Peyer's patch (tissue), 4 donors: Measurements from ENCODE around the gene SWT1. TPM values are rescaled to one million over a fixed set of nuclear protein-coding genes. Genes with fewer than 3 reads are reported as not detected.
"Not testable (repeated sequence)": the region's sequence is repeated elsewhere in the genome, so short reads cannot be mapped to it uniquely, and the experiment has no call there.

Source experiments
- DNase-seq, 3 donors: peaks; one replicate each; pipeline ENCODE4 v3.0.0-alpha.2; 2017 to 2019
- H3K27ac ChIP-seq, 4 donors: fragments of 200-600 bp; sonication (generic); one replicate each; pipeline ENCODE4 v1.5.1; 2016 to 2019
- H3K27me3 ChIP-seq, 2 donors: fragments of 200-600 bp; sonication (generic); one replicate each; pipeline ENCODE4 v1.5.1; 2019
- H3K36me3 ChIP-seq, 3 donors: fragments of 200-600 bp; sonication (generic); one replicate each; pipeline ENCODE4 v1.5.1; 2016 to 2019
- H3K4me1 ChIP-seq, 4 donors: fragments of 200-600 bp; sonication (generic); one replicate each; pipeline ENCODE4 v1.5.1; 2016 to 2019
- H3K4me3 ChIP-seq, 4 donors: fragments of 200-600 bp; sonication (generic); 1 replicate in 3 of 4; 2 replicates in 1 of 4; pipeline ENCODE4 v1.5.1; 2016 to 2019; ENCODE audit warnings: mild to moderate bottlenecking in 1 of 4
- H3K9me3 ChIP-seq, 4 donors: fragments of 200-600 bp; sonication (generic); one replicate each; pipeline ENCODE4 v1.5.1; 2016 to 2019; ENCODE audit warnings: mild to moderate bottlenecking in 1 of 4
- POLR2A ChIP-seq, 2 donors: fragments of 450-650 bp; IDR thresholded peaks; one replicate each; pipeline ENCODE4 v1.5.1; 2017; ENCODE audit warnings: antibody characterized with exemption in 2 of 2, mild to moderate bottlenecking in 2 of 2, moderate library complexity in 2 of 2
- total RNA-seq, 4 donors: library from RNA; depleted of rRNA; stranded (reverse); fragments of >200 nt; gene quantifications; one replicate each; pipeline ENCODE4 v1.1.0, GENCODE V29; 2016
- TF ChIP-seq, protein P1 (sequence below), 6 experiments: fragments of 450-650 bp in 4 of 6; fragments of 200-600 bp in 2 of 6; sonication (generic) in 1 of 6; IDR thresholded peaks; one replicate each; pipeline ENCODE4 v1.5.1; 2017 to 2019; ENCODE audit warnings: antibody characterized with exemption in 6 of 6, mild to moderate bottlenecking in 3 of 6, moderate library complexity in 1 of 6

Gene SWT1
- total RNA-seq, 4 donors from 2014 or later = 6.0 to 21.5 (median 8.6) TPM

DNA sequence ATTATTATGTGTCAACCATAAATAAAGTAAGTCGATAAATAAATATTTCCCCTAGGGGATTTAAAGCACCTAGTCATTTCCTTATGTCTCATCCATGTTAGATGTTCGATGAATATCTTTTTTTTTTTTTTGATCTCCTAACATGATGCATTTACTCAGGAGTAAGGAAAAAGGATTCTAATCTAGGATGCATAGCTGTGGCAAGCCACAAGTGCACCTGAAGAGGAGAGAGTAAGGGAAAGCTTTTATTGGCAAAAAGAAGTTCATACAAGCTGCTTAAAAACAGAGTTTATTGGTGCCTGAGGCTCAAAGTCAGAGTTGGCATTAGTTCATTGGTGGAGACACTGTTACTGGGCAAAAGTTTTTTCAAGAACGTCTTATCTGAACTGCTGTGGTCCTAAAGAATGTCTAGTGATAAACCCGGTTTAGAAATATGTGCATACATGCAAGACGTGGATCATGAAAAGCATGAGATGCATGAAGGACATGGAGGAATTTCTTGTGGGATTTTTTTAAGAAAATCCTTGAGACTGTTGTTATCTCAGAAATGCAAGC lies 51.7 kb downstream of the SWT1 start:
- H3K27ac ChIP-seq = no peak overlapping the region
- DNase-seq = no peak
- no peak overlapping the region for H3K4me3 ChIP-seq
- H3K27me3 ChIP-seq = no peaks in the 10 kb centered on the region
- no peaks in the 10 kb centered on the region for H3K9me3 ChIP-seq
- H3K36me3 ChIP-seq = peaks cover 0 to 6% (median 0%) of the 10 kb centered on the region in 3 donors
- no peak for TF ChIP-seq POLR2A (IDR thresholded peaks at IDR 0.05)
- TF ChIP-seq, protein P1, sequence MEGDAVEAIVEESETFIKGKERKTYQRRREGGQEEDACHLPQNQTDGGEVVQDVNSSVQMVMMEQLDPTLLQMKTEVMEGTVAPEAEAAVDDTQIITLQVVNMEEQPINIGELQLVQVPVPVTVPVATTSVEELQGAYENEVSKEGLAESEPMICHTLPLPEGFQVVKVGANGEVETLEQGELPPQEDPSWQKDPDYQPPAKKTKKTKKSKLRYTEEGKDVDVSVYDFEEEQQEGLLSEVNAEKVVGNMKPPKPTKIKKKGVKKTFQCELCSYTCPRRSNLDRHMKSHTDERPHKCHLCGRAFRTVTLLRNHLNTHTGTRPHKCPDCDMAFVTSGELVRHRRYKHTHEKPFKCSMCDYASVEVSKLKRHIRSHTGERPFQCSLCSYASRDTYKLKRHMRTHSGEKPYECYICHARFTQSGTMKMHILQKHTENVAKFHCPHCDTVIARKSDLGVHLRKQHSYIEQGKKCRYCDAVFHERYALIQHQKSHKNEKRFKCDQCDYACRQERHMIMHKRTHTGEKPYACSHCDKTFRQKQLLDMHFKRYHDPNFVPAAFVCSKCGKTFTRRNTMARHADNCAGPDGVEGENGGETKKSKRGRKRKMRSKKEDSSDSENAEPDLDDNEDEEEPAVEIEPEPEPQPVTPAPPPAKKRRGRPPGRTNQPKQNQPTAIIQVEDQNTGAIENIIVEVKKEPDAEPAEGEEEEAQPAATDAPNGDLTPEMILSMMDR (IDR thresholded peaks at IDR 0.05) = no peak
- no peaks in the 10 kb centered on the region for H3K4me1 ChIP-seq

DNA sequence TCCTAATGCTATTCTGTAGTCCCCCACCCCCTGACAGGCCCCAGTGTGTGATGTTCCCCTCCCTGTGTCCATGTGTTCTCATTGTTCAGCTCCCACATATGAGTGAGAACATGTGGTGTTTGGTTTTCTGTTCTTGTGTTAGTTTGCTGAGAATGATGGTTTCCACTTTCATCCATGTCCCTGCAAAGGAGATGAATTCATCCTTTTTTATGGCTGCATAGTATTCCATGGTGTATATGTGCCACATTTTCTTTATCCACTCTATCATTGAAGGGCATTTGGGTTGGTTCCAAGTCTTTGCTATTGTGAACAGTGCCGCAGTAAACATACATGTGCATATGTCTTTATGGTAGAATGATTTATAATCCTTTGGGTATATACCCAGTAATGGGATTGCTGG lies 52.4 kb downstream of the SWT1 start:
- H3K9me3 ChIP-seq, H3K36me3 ChIP-seq, DNase-seq: not testable (repeated sequence)

DNA sequence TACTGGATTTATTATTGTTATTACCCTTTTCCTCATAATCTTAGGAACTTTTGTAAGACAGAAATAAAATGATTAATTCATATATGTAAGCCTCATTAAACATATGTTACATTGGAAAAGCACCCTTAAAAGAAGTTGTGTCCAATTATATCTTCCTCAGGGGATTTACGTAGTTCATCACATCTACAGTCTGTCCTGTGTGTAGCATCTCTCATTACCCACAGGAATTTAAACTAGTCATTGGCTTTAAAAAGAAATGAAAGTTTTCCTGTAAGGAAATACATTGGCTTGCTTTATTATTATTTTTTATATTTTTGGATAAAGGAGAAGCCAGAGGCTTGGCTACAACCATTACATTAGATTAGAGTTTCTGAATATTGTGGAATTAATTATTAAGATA lies 56.1 kb downstream of the SWT1 start:
- Histone ChIP-seq H3K27me3 (no peaks in the 10 kb centered on the region), H3K4me1 (no peaks in the 10 kb centered on the region), H3K4me3 (no peak overlapping the region), H3K9me3 (no peaks in the 10 kb centered on the region), H3K27ac (no peak overlapping the region), H3K36me3 (peaks cover 0 to 6% (median 0%) of the 10 kb centered on the region in 3 donors)
- no peak for TF ChIP-seq POLR2A (IDR thresholded peaks at IDR 0.05)
- TF ChIP-seq, protein P1 (IDR thresholded peaks at IDR 0.05) = no peak
- no peak for DNase-seq

More for the DNA sequence above, 52.4 kb downstream of the SWT1 start:
- not testable (repeated sequence) for H3K27ac ChIP-seq, H3K27me3 ChIP-seq, H3K4me3 ChIP-seq, H3K4me1 ChIP-seq

DNA sequence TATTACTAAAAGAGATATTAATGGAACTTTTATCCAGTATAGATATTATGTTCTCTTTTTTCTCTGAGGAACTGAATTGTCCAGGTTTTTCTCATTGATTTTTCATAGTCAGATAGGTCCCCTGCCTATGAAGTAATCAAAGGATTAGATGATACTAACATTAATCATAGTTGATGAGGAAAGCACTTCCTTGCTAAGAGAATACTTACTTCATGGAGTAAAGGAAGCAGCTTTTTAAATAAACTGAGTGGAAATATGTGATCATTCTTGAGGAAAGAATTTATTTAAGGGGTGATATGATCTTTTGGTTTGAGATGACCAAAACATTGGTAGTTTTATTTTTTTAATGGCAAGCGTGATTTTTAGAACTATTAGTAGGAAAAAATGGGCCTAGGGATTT lies 58.9 kb downstream of the SWT1 start:
- Histone ChIP-seq H3K4me3 (no peak overlapping the region), H3K4me1 (no peaks in the 10 kb centered on the region), H3K36me3 (peaks cover 0 to 9% (median 0%) of the 10 kb centered on the region in 3 donors), H3K27ac (no peak overlapping the region), H3K27me3 (no peaks in the 10 kb centered on the region), H3K9me3 (no peaks in the 10 kb centered on the region)
- TF ChIP-seq, protein P1 (IDR thresholded peaks at IDR 0.05) = no peak
- TF ChIP-seq POLR2A (IDR thresholded peaks at IDR 0.05) = no peak
- no peak for DNase-seq

DNA sequence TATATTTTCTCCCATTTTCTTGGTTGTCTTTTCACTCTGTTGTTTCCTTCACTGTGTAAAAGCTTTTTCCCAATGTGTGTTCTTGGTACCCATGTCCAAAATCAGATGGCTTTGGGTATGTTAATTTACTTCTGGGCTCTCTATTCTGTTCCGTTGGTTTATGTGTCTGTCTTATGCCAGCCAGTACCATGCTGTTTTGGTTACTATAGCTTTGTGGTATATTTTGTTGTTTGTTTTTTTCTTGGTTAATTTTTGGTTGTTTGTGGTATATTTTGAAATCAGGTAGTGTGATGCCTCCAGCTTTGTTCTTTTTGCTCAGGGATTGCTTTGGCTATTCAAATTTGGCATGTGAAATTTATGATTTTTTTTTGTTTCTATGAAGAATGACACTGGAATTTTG lies 67.2 kb downstream of the SWT1 start:
- Histone ChIP-seq H3K9me3 (peaks cover 0 to 6% (median 0%) of the 10 kb centered on the region in 4 donors), H3K4me3 (no peak overlapping the region), H3K27me3 (no peaks in the 10 kb centered on the region), H3K36me3 (peaks cover 0 to 17% (median 0%) of the 10 kb centered on the region in 3 donors), H3K27ac (no peak overlapping the region), H3K4me1 (no peaks in the 10 kb centered on the region)
- TF ChIP-seq POLR2A (IDR thresholded peaks at IDR 0.05) = no peak
- TF ChIP-seq, protein P1 (IDR thresholded peaks at IDR 0.05) = no peak
- no peak for DNase-seq

DNA sequence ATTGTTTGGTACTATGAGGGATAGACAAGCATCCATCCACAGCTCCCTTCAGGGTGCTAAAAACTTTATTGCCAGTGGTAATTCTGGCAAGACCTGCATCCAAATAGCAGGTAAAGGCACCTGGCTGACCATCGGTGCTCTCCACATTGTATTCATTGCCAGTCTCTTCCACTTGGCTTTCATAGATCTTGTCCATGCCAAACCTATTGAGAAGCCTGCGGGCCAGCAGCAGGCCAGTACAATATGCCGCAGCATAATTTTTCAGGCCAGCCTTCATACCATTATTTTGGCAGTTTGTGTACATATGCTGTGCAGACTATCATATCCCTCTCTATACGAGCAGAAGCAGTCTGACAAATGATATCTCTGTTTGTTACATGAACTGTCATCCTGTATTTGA lies 70.2 kb downstream of the SWT1 start:
- Histone ChIP-seq H3K27me3 (no peaks in the 10 kb centered on the region), H3K36me3 (peaks cover 0 to 12% (median 0%) of the 10 kb centered on the region in 3 donors), H3K4me1 (no peaks in the 10 kb centered on the region), H3K27ac (no peak overlapping the region), H3K4me3 (no peak overlapping the region), H3K9me3 (peaks cover 0 to 6% (median 0%) of the 10 kb centered on the region in 4 donors)
- no peak for TF ChIP-seq POLR2A (IDR thresholded peaks at IDR 0.05)
- TF ChIP-seq, protein P1 (IDR thresholded peaks at IDR 0.05) = no peak
- DNase-seq = no peak
